GM12872 (cell line): ENCODE data around the gene MN1.

Source experiments
- TF ChIP-seq, protein P1 (sequence below): IDR thresholded peaks from 3 replicates; pipeline ENCODE4 v1.5.1; 2011; ENCODE audit warnings: low read depth, mild to moderate bottlenecking, low read length, moderate library complexity; ENCODE audit not compliant: insufficient read depth

The MN1 gene

DNA sequence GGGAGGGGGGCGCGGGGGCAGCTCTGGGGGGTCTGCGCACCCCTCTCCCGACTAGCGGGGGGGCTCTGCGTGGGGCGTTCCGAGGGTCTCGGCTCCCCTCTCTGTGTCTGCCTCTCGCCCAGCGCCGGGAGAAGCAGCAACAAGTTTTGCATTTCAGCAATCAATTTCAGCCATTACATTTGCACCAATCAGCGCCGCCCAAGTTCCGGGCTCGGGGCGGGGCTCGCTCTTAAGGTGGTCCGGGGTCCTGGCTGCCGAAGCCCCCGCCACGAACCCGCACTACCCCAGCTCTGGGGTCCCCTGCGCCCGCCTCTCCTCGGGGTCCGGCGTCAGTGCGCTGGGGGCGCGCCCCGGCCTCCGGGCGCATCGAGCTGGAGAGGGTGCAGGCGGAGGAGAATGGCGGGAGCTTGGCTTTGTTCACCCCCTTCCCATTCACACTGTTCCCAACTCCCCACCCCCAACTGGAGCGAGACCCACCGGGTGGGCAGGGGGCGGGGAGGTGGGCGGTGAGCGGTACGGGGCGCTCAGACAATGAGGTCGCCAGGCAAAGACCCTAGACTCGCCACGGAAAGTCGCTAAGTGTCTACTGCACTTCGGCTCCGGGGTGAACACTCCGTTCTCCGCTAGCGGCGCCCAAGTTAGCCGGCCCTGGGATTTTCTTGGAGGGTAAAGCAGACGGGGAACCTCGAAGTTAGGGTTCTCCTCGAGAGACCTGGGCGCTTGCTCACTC, at the start of gene MN1:
Gene MN1, minus strand, starts transcription at position 141 of the 730 bp plus-strand sequence. CDS start 1,213 bp downstream, outside the sequence.
- TF ChIP-seq, protein P1, sequence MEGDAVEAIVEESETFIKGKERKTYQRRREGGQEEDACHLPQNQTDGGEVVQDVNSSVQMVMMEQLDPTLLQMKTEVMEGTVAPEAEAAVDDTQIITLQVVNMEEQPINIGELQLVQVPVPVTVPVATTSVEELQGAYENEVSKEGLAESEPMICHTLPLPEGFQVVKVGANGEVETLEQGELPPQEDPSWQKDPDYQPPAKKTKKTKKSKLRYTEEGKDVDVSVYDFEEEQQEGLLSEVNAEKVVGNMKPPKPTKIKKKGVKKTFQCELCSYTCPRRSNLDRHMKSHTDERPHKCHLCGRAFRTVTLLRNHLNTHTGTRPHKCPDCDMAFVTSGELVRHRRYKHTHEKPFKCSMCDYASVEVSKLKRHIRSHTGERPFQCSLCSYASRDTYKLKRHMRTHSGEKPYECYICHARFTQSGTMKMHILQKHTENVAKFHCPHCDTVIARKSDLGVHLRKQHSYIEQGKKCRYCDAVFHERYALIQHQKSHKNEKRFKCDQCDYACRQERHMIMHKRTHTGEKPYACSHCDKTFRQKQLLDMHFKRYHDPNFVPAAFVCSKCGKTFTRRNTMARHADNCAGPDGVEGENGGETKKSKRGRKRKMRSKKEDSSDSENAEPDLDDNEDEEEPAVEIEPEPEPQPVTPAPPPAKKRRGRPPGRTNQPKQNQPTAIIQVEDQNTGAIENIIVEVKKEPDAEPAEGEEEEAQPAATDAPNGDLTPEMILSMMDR = no peak

DNA sequence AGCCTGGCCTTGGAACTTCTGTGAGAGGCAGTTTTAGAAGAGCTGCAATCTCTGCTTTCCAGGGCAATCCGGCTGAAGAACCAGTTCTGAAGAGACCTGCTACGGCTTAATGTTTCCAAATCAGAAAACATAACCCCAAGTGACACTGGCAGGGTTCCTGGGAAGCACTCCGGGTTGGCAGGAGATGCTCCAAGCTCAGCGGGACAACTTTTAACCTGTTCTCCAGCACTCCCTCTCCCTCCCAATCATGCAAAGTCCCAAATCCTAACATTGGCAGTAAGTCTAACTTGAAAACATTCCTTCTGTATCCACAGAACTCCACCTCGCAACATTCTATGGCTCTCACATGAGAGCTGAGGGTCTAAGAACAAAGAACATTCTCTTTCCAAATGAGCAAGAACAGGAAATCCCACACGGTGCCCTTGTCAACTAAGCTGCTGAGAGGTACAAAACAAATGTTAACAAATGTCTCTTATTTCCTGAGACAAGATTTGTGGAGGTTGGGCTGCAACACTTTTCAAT, 48.5 kb upstream of the MN1 start:
- TF ChIP-seq, protein P1 = no peak

DNA sequence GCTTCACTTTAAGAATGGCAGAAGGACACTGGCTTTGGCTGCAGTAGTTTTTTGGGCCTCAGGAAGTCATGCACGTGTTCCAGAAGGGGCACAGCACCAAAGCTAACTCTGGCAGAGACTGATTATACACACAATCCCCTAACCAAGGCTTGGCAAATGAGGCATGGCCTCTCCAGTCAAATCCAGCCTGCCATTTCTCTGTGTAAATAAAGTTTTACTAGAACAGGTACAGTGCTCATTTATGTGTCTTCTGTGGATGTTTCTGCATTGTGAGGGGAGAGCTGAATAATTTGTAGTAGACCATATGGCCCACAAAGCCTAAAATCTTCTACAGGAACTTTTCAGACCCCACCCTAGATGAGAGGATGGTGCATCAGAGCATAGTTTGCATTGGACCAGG, 46.4 kb upstream of the MN1 start:
- TF ChIP-seq, protein P1 = no peak

DNA sequence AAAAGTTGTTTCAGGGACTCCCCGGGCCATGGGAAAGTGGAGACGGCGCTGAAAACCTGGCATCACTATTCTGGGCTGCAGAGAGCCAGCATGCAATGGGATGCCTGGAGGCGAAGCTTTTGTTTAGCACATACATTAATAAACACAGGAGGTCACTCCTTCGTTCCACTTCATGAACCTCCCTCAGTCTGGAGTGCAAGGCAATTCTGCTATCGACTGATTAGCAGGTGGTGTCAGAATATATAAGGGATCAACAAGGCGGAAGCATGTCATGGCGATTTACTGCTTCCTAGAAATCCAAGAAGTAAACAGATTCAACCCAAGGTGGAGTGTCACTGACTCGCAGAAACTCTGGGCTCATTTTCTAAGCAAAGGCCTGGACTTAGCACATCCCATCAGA, 45.4 kb upstream of the MN1 start:
- TF ChIP-seq, protein P1 = no peak

DNA sequence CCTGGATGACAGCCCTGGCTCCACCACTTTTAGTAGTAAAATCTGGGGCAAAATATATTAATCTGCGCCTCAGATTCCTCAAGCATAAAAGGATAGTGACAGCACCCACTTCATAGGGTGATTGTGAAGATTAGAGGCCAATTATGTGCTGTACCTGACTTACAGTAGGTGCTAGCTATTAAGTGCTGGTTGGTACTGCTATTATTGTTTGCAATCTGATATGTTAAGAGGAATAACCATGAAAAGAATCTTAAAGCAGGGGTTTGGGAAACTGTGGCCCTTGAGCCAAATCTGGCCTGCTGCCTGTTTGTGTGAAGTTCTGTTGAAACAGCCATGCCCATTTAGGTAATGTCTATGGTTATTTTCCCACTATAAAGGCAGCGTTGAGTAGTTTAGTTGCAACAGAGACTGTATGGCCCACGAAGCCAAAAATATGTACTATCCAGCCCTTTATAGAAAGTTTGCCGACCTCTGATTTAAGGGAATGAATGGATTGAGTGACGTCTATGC, 44.7 kb upstream of the MN1 start:
- TF ChIP-seq, protein P1 = no peak

DNA sequence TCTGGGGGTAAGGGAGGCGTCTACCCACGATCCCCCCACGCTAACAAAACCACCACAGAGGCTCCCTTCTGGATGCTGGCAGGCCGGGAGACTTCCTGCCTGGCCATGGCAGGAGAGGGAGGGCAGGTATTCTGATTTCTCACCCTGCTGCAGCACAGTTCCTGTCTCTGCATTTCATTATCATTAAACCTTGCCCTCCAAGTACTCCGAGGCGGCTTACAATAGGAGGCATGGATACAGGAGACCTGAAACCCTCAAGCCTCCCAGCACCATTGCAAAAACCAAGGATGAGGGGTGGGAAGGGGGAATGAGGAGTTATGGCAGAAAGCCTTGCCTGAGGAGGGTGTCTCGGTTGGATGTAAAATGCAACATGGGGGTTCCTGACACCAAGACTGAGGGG, 44.1 kb upstream of the MN1 start:
- TF ChIP-seq, protein P1 = no peak

DNA sequence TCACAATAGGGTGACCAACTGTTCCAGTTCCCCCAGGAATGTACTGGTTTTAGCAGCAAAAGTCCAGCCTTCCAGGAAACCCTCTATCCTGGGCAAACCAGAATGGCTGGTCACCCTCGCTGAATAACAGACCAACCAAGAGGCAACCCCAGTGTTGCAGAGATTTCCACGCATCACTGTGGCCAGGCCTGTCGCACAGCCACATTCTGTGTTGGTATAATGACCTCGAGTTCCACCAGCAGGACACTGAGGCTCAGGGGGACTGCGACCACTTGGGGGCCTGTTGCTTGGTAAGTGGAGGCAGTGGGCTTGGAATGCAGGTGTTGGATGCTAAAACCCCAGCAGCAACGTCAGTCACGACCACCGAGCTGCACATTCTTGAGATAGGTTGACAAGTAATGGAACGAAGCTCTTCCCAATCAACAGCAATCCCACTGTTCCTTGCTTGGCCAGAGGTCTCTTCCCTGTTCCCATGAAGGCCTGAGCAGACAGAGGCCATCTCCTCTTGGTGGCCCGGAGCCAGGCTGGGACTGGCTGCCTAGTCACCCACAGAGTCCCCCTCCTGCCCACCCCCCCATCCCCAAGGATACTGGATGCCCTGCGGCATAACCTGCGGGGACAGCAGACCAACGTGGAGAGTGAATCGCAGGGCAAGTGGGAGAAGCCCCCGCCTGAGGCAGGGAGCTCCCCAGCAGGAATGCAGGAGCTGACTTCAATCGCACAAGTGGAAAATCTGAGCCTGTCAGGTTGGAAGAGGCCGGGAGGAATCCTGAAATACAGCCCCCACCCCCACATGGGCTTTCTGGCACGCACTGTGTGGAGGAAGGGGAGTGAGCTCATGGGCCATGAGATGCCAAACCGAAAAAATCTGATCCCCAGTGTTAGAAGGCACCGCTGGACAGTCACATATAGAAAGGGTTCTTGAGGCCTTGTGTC, 43.4 kb upstream of the MN1 start:
- TF ChIP-seq, protein P1 = no peak
